Astrocyte (in vitro differentiated cells and primary cell): Measurements from ENCODE around the gene CNTNAP5.

Source experiments
- CTCF ChIP-seq: IDR thresholded peaks from 2 replicates; pipeline ENCODE4 v1.5.1; 2011; ENCODE audit warnings: low read depth, mild to moderate bottlenecking, inconsistent platforms, low read length, moderate library complexity; ENCODE audit not compliant: insufficient read depth
- EZH2 ChIP-seq: IDR thresholded peaks from 2 replicates; pipeline ENCODE4 v1.6.1; 2012; ENCODE audit warnings: mild to moderate bottlenecking, low read length, inconsistent platforms; ENCODE audit not compliant: insufficient read depth

DNA sequence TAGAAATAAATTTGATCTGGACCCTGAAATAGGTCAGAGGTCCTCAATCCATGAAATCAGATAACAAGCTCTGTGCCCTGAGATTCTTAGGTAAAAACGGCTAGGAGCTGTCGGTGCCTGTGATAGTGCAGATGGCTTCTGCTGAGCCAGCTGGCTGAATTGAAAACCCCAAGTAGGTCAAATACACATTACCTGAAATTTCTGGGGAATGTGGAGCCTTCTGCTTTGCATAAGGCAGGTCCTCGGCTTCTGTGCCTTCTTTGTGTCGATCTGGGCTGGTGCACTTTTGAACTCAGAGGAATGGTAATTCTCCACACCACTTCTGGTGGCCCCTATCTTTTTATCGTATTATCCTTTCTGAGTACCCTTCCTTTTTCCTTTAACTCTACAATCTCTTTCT is 66.6 kb downstream of the CNTNAP5 start:
- TF ChIP-seq EZH2 (no peak), CTCF (no peak)
